Activated CD8-positive, alpha-beta T cell treated with anti-CD3 and anti-CD28 coated beads, Interleukin-2, amount 10 ng/mL, durations not matched to agents 7 days and 5 days (primary cell): ENCODE data around the gene ELOB. TPM values are rescaled to one million over a fixed set of nuclear protein-coding genes. Genes with fewer than 3 reads are reported as not detected.

ENCODE experiments used
- ATAC-seq: fragments of 150-1000 bp; cut with Tn5 transposase; one replicate; pipeline ENCODE4 v1.10.0; 2021; ENCODE audit warnings: moderate library complexity
- CTCF ChIA-PET: fragments of 350-600 bp; sonication (Branson Sonifier 250); formaldehyde crosslinking; loops from one replicate; lab custom pipeline; 2021; ENCODE audit warnings: antibody characterized with exemption; lab: Charles Lee
- POLR2A ChIA-PET: fragments of 350-600 bp; sonication (Branson Sonifier 250); formaldehyde crosslinking; loops from one replicate; lab custom pipeline; 2021; ENCODE audit warnings: antibody characterized with exemption; lab: Charles Lee
- DNase-seq: peaks from one replicate; pipeline ENCODE4 v3.0.0-alpha.2; 2020
- H3K27ac Mint-ChIP-seq: one replicate; pipeline ENCODE4 v1.8.0; 2021; ENCODE audit warnings: mild to moderate bottlenecking, mixed read lengths
- H3K27me3 Mint-ChIP-seq: one replicate; pipeline ENCODE4 v1.8.0; 2021; ENCODE audit warnings: low read depth, mixed read lengths
- H3K36me3 Mint-ChIP-seq: one replicate; pipeline ENCODE4 v1.8.0; 2021; ENCODE audit warnings: low read depth, mixed read lengths
- H3K4me1 Mint-ChIP-seq: one replicate; pipeline ENCODE4 v1.8.0; 2021; ENCODE audit warnings: low read depth, mixed read lengths
- H3K4me3 Mint-ChIP-seq: one replicate; pipeline ENCODE4 v1.8.0; 2021; ENCODE audit warnings: mild to moderate bottlenecking, mixed read lengths
- H3K9me3 Mint-ChIP-seq: one replicate; pipeline ENCODE4 v1.8.0; 2022; ENCODE audit warnings: mixed read lengths; ENCODE audit not compliant: insufficient read depth
- total RNA-seq, 2 experiments: library from RNA; stranded (reverse); gene quantifications; one replicate each; pipeline ENCODE4 v1.2.3, GENCODE V29; 2021

The ELOB gene
- total RNA-seq, 2 experiments from 2014 or later: 163 to 182 TPM

GRCh38 chr16:2787406-2787805 lies 10.3 kb upstream of the ELOB start, which contains the start of gene PRSS33:
TSS of gene PRSS33 (minus strand) at chr16:2787560. CDS start at chr16:2786547, 1,013 bp downstream.
- DNase-seq (no peak), ATAC-seq (no peak)
- Mint-ChIP-seq H3K36me3 (no peaks in the 10 kb centered on the region), H3K4me3 (no peak within 1 kb of the TSS), H3K27ac (peak within 1 kb of the TSS; percentile 30), H3K4me1 (peaks cover 17% of the 10 kb centered on the region), H3K9me3 (no peaks in the 10 kb centered on the region), H3K27me3 (peaks cover 12% of the 10 kb centered on the region)
- ChIA-PET POLR2A (no interaction called here), CTCF (interaction anchor here (1.5 kb wide), 1 partner anchor 81 kb away, joined by 3 read pairs; no protein-coding TSS in a partner anchor)

- DNase-seq: no peak
- H3K27me3 Mint-ChIP-seq: peaks cover 12% of the 10 kb centered on the region
- H3K9me3 Mint-ChIP-seq: no peaks in the 10 kb centered on the region
- peaks cover 17% of the 10 kb centered on the region for H3K4me1 Mint-ChIP-seq
- ChIA-PET POLR2A (no interaction called here), CTCF (interaction anchor here (1.5 kb wide), 1 partner anchor 82 kb away, joined by 3 read pairs; no protein-coding TSS in a partner anchor)
- no peak overlapping the region for H3K27ac Mint-ChIP-seq
- no peak for ATAC-seq
- no peak overlapping the region for H3K4me3 Mint-ChIP-seq
- no peaks in the 10 kb centered on the region for H3K36me3 Mint-ChIP-seq
These were observed 9.7 kb upstream of the ELOB start for GRCh38 chr16:2786826-2787151.

- Mint-ChIP-seq H3K36me3 (no peaks in the 10 kb centered on the region), H3K9me3 (no peaks in the 10 kb centered on the region), H3K4me1 (peaks cover 17% of the 10 kb centered on the region), H3K4me3 (peak overlapping the region; percentile 25), H3K27ac (no peak overlapping the region), H3K27me3 (peaks cover 10% of the 10 kb centered on the region)
- ChIA-PET POLR2A (no interaction called here), CTCF (interaction anchor here (1.5 kb wide), 1 partner anchor 82 kb away, joined by 3 read pairs; no protein-coding TSS in a partner anchor)
- DNase-seq (no peak), ATAC-seq (no peak)
These were observed 9.2 kb upstream of the ELOB start for GRCh38 chr16:2786061-2786825.

GRCh38 chr16:2785101-2785991 lies 8.3 kb upstream of the ELOB start:
- Mint-ChIP-seq H3K27ac (peak overlapping the region; percentile 72), H3K4me1 (peaks cover 20% of the 10 kb centered on the region), H3K9me3 (no peaks in the 10 kb centered on the region), H3K4me3 (peak overlapping the region; percentile 69), H3K27me3 (peaks cover 8% of the 10 kb centered on the region), H3K36me3 (no peaks in the 10 kb centered on the region)
- ChIA-PET CTCF (interaction anchor here (1.3 kb wide), 1 partner anchor 54 kb away, joined by 3 read pairs; no protein-coding TSS in a partner anchor), POLR2A (interaction anchor here (0.9 kb wide), 1 partner anchor 32 kb away, joined by 5 read pairs; no protein-coding TSS in a partner anchor)
- peak; percentile 69 for ATAC-seq
- DNase-seq: no peak

GRCh38 chr16:2784358-2785100 lies 7.4 kb upstream of the ELOB start:
- POLR2A ChIA-PET: interaction anchor here (0.9 to 1.0 kb wide), 2 partner anchors 31 to 84 kb away, joined by 4 to 5 read pairs; no protein-coding TSS in a partner anchor
- H3K36me3 Mint-ChIP-seq: no peaks in the 10 kb centered on the region

GRCh38 chr16:2783581-2784357 lies 6.7 kb upstream of the ELOB start:
- Mint-ChIP-seq H3K27me3 (peaks cover 6% of the 10 kb centered on the region), H3K4me1 (peaks cover 26% of the 10 kb centered on the region), H3K4me3 (no peak overlapping the region), H3K9me3 (no peaks in the 10 kb centered on the region), H3K27ac (no peak overlapping the region), H3K36me3 (no peaks in the 10 kb centered on the region)
- DNase-seq (no peak), ATAC-seq (no peak)
- CTCF ChIA-PET: interaction anchor here (1.3 kb wide), 2 partner anchors 17 to 143 kb away, joined by 3 to 4 read pairs; no protein-coding TSS in a partner anchor
- POLR2A ChIA-PET: interaction anchor here (0.9 to 1.0 kb wide), 2 partner anchors 31 to 84 kb away, joined by 4 to 5 read pairs; no protein-coding TSS in a partner anchor

More at GRCh38 chr16:2784358-2785100, 7.4 kb upstream of the ELOB start:
- Mint-ChIP-seq H3K27ac (peak overlapping the region; percentile 72), H3K4me3 (peak overlapping the region; percentile 69), H3K27me3 (peaks cover 7% of the 10 kb centered on the region), H3K4me1 (peaks cover 22% of the 10 kb centered on the region), H3K9me3 (no peaks in the 10 kb centered on the region)
- ATAC-seq (peak; percentile 40), DNase-seq (no peak)
- CTCF ChIA-PET: interaction anchor here (1.3 kb wide), 3 partner anchors 18 to 142 kb away, joined by 3 to 4 read pairs (median 3); no protein-coding TSS in a partner anchor

- Mint-ChIP-seq H3K4me3 (no peak overlapping the region), H3K27me3 (peaks cover 6% of the 10 kb centered on the region), H3K27ac (no peak overlapping the region), H3K9me3 (no peaks in the 10 kb centered on the region), H3K4me1 (peaks cover 31% of the 10 kb centered on the region), H3K36me3 (peaks cover 5% of the 10 kb centered on the region)
- POLR2A ChIA-PET: no interaction called here
- DNase-seq (no peak), ATAC-seq (no peak)
- CTCF ChIA-PET: no interaction called here
These were observed 5.7 kb upstream of the ELOB start for GRCh38 chr16:2782583-2783351.

GRCh38 chr16:2779978-2780898 lies 3.2 kb upstream of the ELOB start:
- CTCF ChIA-PET: no interaction called here

GRCh38 chr16:2779151-2779920 lies 2.3 kb upstream of the ELOB start:
- Mint-ChIP-seq H3K4me1 (peaks cover 37% of the 10 kb centered on the region), H3K4me3 (peak overlapping the region; percentile 96), H3K9me3 (no peaks in the 10 kb centered on the region), H3K27me3 (no peaks in the 10 kb centered on the region), H3K36me3 (peaks cover 6% of the 10 kb centered on the region), H3K27ac (peak overlapping the region; percentile 97)
- no peak for DNase-seq
- ATAC-seq: no peak
- ChIA-PET POLR2A (interaction anchor here (8.4 kb wide), 1 partner anchor 27 kb away, joined by 60 read pairs; the partner anchor contains the start of gene SRRM2), CTCF (interaction anchor here (1.4 kb wide), 1 partner anchor 89 kb away, joined by 5 read pairs; no protein-coding TSS in a partner anchor)

More at GRCh38 chr16:2779978-2780898, 3.2 kb upstream of the ELOB start:
- Mint-ChIP-seq H3K4me3 (peak overlapping the region; percentile 15), H3K9me3 (no peaks in the 10 kb centered on the region), H3K36me3 (peaks cover 6% of the 10 kb centered on the region), H3K4me1 (peaks cover 36% of the 10 kb centered on the region), H3K27ac (peak overlapping the region; percentile 43), H3K27me3 (no peaks in the 10 kb centered on the region)
- DNase-seq (no peak), ATAC-seq (no peak)
- POLR2A ChIA-PET: no interaction called here
